ENCODE measurements around the gene TMPRSS7.

Gene TMPRSS7

GRCh38 chr3:112003321-112004080 is 31.0 kb upstream of the TMPRSS7 start:
- Histone ChIP-seq H3K36me3 (ENCODE audit: control insufficient read depth, insufficient read depth, low read length) (no peaks in the 10 kb centered on the region), H3K4me3 (ENCODE audit: low read length) (no peak overlapping the region), H3K4me1 (ENCODE audit: control insufficient read depth, insufficient read depth, low read length) (peaks cover 14% of the 10 kb centered on the region), H3K9me3 (ENCODE audit: control insufficient read depth, low read length) (no peaks in the 10 kb centered on the region), H3K9ac (ENCODE audit: low read length) (no peak overlapping the region), H3K27me3 (ENCODE audit: control insufficient read depth, insufficient read depth, low read length) (peaks cover 15% of the 10 kb centered on the region)

GRCh38 chr3:112004187-112004586 is 30.3 kb upstream of the TMPRSS7 start:
- Histone ChIP-seq H3K4me1 (ENCODE audit: control insufficient read depth, insufficient read depth, low read length) (peaks cover 15% of the 10 kb centered on the region), H3K4me3 (ENCODE audit: low read length) (no peak overlapping the region), H3K9ac (ENCODE audit: low read length) (no peak overlapping the region), H3K9me3 (ENCODE audit: control insufficient read depth, low read length) (no peaks in the 10 kb centered on the region), H3K27me3 (ENCODE audit: control insufficient read depth, insufficient read depth, low read length) (peaks cover 9% of the 10 kb centered on the region), H3K36me3 (ENCODE audit: control insufficient read depth, insufficient read depth, low read length) (no peaks in the 10 kb centered on the region)

GRCh38 chr3:112004669-112005068 is 29.9 kb upstream of the TMPRSS7 start:
- H3K4me3 ChIP-seq (ENCODE audit: low read length): no peak overlapping the region
- H3K27me3 ChIP-seq (ENCODE audit: control insufficient read depth, insufficient read depth, low read length): peaks cover 4% of the 10 kb centered on the region
- H3K9me3 ChIP-seq (ENCODE audit: control insufficient read depth, low read length): no peaks in the 10 kb centered on the region
- H3K36me3 ChIP-seq (ENCODE audit: control insufficient read depth, insufficient read depth, low read length): no peaks in the 10 kb centered on the region
- peaks cover 15% of the 10 kb centered on the region for H3K4me1 ChIP-seq (ENCODE audit: control insufficient read depth, insufficient read depth, low read length)
- no peak overlapping the region for H3K9ac ChIP-seq (ENCODE audit: low read length)

- Histone ChIP-seq H3K27me3 (ENCODE audit: control insufficient read depth, insufficient read depth, low read length) (no peaks in the 10 kb centered on the region), H3K9ac (ENCODE audit: low read length) (no peak overlapping the region), H3K9me3 (ENCODE audit: control insufficient read depth, low read length) (no peaks in the 10 kb centered on the region), H3K4me3 (ENCODE audit: low read length) (no peak overlapping the region), H3K36me3 (ENCODE audit: control insufficient read depth, insufficient read depth, low read length) (no peaks in the 10 kb centered on the region), H3K4me1 (ENCODE audit: control insufficient read depth, insufficient read depth, low read length) (peaks cover 16% of the 10 kb centered on the region)
Observed at GRCh38 chr3:112005091-112005672, 29.4 kb upstream of the TMPRSS7 start.

GRCh38 chr3:112007633-112008032 is 26.9 kb upstream of the TMPRSS7 start:
- Histone ChIP-seq H3K4me1 (ENCODE audit: control insufficient read depth, insufficient read depth, low read length) (peaks cover 21% of the 10 kb centered on the region), H3K9ac (ENCODE audit: low read length) (no peak overlapping the region), H3K4me3 (ENCODE audit: low read length) (no peak overlapping the region), H3K9me3 (ENCODE audit: control insufficient read depth, low read length) (no peaks in the 10 kb centered on the region), H3K36me3 (ENCODE audit: control insufficient read depth, insufficient read depth, low read length) (no peaks in the 10 kb centered on the region), H3K27me3 (ENCODE audit: control insufficient read depth, insufficient read depth, low read length) (no peaks in the 10 kb centered on the region)

- no peak overlapping the region for H3K9ac ChIP-seq (ENCODE audit: low read length)
- H3K4me3 ChIP-seq (ENCODE audit: low read length): no peak overlapping the region
- peaks cover 30% of the 10 kb centered on the region for H3K4me1 ChIP-seq (ENCODE audit: control insufficient read depth, insufficient read depth, low read length)
- H3K9me3 ChIP-seq (ENCODE audit: control insufficient read depth, low read length): no peaks in the 10 kb centered on the region
- no peaks in the 10 kb centered on the region for H3K36me3 ChIP-seq (ENCODE audit: control insufficient read depth, insufficient read depth, low read length)
- H3K27me3 ChIP-seq (ENCODE audit: control insufficient read depth, insufficient read depth, low read length): no peaks in the 10 kb centered on the region
Observed at GRCh38 chr3:112009670-112010069, 24.9 kb upstream of the TMPRSS7 start.

GRCh38 chr3:112010636-112011035 is 23.9 kb upstream of the TMPRSS7 start:
- no peak overlapping the region for H3K9ac ChIP-seq (ENCODE audit: low read length)
- no peaks in the 10 kb centered on the region for H3K9me3 ChIP-seq (ENCODE audit: control insufficient read depth, low read length)
- no peak overlapping the region for H3K4me3 ChIP-seq (ENCODE audit: low read length)
- no peaks in the 10 kb centered on the region for H3K36me3 ChIP-seq (ENCODE audit: control insufficient read depth, insufficient read depth, low read length)
- no peaks in the 10 kb centered on the region for H3K27me3 ChIP-seq (ENCODE audit: control insufficient read depth, insufficient read depth, low read length)
- H3K4me1 ChIP-seq (ENCODE audit: control insufficient read depth, insufficient read depth, low read length): peaks cover 30% of the 10 kb centered on the region

- no peaks in the 10 kb centered on the region for H3K9me3 ChIP-seq (ENCODE audit: control insufficient read depth, low read length)
- no peaks in the 10 kb centered on the region for H3K27me3 ChIP-seq (ENCODE audit: control insufficient read depth, insufficient read depth, low read length)
- no peak overlapping the region for H3K4me3 ChIP-seq (ENCODE audit: low read length)
- no peak overlapping the region for H3K9ac ChIP-seq (ENCODE audit: low read length)
- H3K4me1 ChIP-seq (ENCODE audit: control insufficient read depth, insufficient read depth, low read length): peaks cover 30% of the 10 kb centered on the region
- no peaks in the 10 kb centered on the region for H3K36me3 ChIP-seq (ENCODE audit: control insufficient read depth, insufficient read depth, low read length)
Observed at GRCh38 chr3:112011376-112011940, 23.1 kb upstream of the TMPRSS7 start.

- H3K9ac ChIP-seq (ENCODE audit: low read length): no peak overlapping the region
Observed at GRCh38 chr3:112012205-112012992, 22.1 kb upstream of the TMPRSS7 start.

GRCh38 chr3:112013058-112013783 is 21.3 kb upstream of the TMPRSS7 start:
- H3K4me3 ChIP-seq (ENCODE audit: low read length): no peak overlapping the region
- H3K4me1 ChIP-seq (ENCODE audit: control insufficient read depth, insufficient read depth, low read length): peaks cover 23% of the 10 kb centered on the region
- no peak overlapping the region for H3K9ac ChIP-seq (ENCODE audit: low read length)
- H3K9me3 ChIP-seq (ENCODE audit: control insufficient read depth, low read length): no peaks in the 10 kb centered on the region
- no peaks in the 10 kb centered on the region for H3K36me3 ChIP-seq (ENCODE audit: control insufficient read depth, insufficient read depth, low read length)
- no peaks in the 10 kb centered on the region for H3K27me3 ChIP-seq (ENCODE audit: control insufficient read depth, insufficient read depth, low read length)

More at GRCh38 chr3:112012205-112012992, 22.1 kb upstream of the TMPRSS7 start:
- Histone ChIP-seq H3K9me3 (ENCODE audit: control insufficient read depth, low read length) (no peaks in the 10 kb centered on the region), H3K4me3 (ENCODE audit: low read length) (no peak overlapping the region), H3K27me3 (ENCODE audit: control insufficient read depth, insufficient read depth, low read length) (no peaks in the 10 kb centered on the region), H3K4me1 (ENCODE audit: control insufficient read depth, insufficient read depth, low read length) (peaks cover 30% of the 10 kb centered on the region), H3K36me3 (ENCODE audit: control insufficient read depth, insufficient read depth, low read length) (no peaks in the 10 kb centered on the region)

- Histone ChIP-seq H3K9ac (ENCODE audit: low read length) (no peak overlapping the region), H3K4me3 (ENCODE audit: low read length) (no peak overlapping the region)
Observed at GRCh38 chr3:112013784-112014143, 20.8 kb upstream of the TMPRSS7 start.

More at GRCh38 chr3:112013784-112014143, 20.8 kb upstream of the TMPRSS7 start:
- Histone ChIP-seq H3K36me3 (ENCODE audit: control insufficient read depth, insufficient read depth, low read length) (no peaks in the 10 kb centered on the region), H3K27me3 (ENCODE audit: control insufficient read depth, insufficient read depth, low read length) (no peaks in the 10 kb centered on the region), H3K9me3 (ENCODE audit: control insufficient read depth, low read length) (no peaks in the 10 kb centered on the region), H3K4me1 (ENCODE audit: control insufficient read depth, insufficient read depth, low read length) (peaks cover 23% of the 10 kb centered on the region)
